Measurements from ENCODE around the gene SUCO.
"Not testable (repeated sequence)": the region's sequence is repeated elsewhere in the genome, so short reads cannot be mapped to it uniquely, and the experiment has no call there.

Gene SUCO

GRCh38 chr1:172589553-172589952 is 56.6 kb downstream of the SUCO start:
- peaks cover 24% of the 10 kb centered on the region for H3K36me3 ChIP-seq
- H3K9me3 ChIP-seq (ENCODE audit: severe bottlenecking): no peaks in the 10 kb centered on the region
- TF ChIP-seq CTCF (IDR thresholded peaks at IDR 0.05; ENCODE audit: low read depth, low read length): no peak
- DNase-seq: no peak
- H3K27ac ChIP-seq: no peak overlapping the region
- no peak overlapping the region for H3K4me3 ChIP-seq (ENCODE audit: low read depth, low read length)
- no peaks in the 10 kb centered on the region for H3K27me3 ChIP-seq (ENCODE audit: insufficient read depth, low read depth, severe bottlenecking)

GRCh38 chr1:172591429-172591828 is 58.5 kb downstream of the SUCO start:
- not testable (repeated sequence) for H3K27me3 ChIP-seq (ENCODE audit: insufficient read depth, low read depth, severe bottlenecking); H3K4me3 ChIP-seq (ENCODE audit: low read depth, low read length); DNase-seq; H3K27ac ChIP-seq; H3K9me3 ChIP-seq (ENCODE audit: severe bottlenecking)
- H3K36me3 ChIP-seq: peaks cover 30% of the 10 kb centered on the region

- H3K27me3 ChIP-seq (ENCODE audit: insufficient read depth, low read depth, severe bottlenecking); DNase-seq; H3K4me3 ChIP-seq (ENCODE audit: low read depth, low read length); H3K27ac ChIP-seq; H3K9me3 ChIP-seq (ENCODE audit: severe bottlenecking): not testable (repeated sequence)
- peaks cover 42% of the 10 kb centered on the region for H3K36me3 ChIP-seq
These were observed 62.1 kb downstream of the SUCO start for GRCh38 chr1:172595066-172595465.

- not testable (repeated sequence) for DNase-seq; H3K27me3 ChIP-seq (ENCODE audit: insufficient read depth, low read depth, severe bottlenecking); H3K27ac ChIP-seq; H3K4me3 ChIP-seq (ENCODE audit: low read depth, low read length); H3K9me3 ChIP-seq (ENCODE audit: severe bottlenecking)
- H3K36me3 ChIP-seq: peaks cover 37% of the 10 kb centered on the region
These were observed 63.8 kb downstream of the SUCO start for GRCh38 chr1:172596782-172597181.

- Histone ChIP-seq H3K27ac (no peak overlapping the region), H3K9me3 (ENCODE audit: severe bottlenecking) (peaks cover 3% of the 10 kb centered on the region), H3K4me3 (ENCODE audit: low read depth, low read length) (no peak overlapping the region), H3K27me3 (ENCODE audit: insufficient read depth, low read depth, severe bottlenecking) (no peaks in the 10 kb centered on the region), H3K36me3 (peaks cover 37% of the 10 kb centered on the region)
- DNase-seq: no peak
- no peak for TF ChIP-seq CTCF (IDR thresholded peaks at IDR 0.05; ENCODE audit: low read depth, low read length)
These were observed 67.0 kb downstream of the SUCO start for GRCh38 chr1:172599912-172600311.

GRCh38 chr1:172600615-172601014 is 67.7 kb downstream of the SUCO start:
- H3K36me3 ChIP-seq: peaks cover 37% of the 10 kb centered on the region
- no peak overlapping the region for H3K27ac ChIP-seq
- TF ChIP-seq CTCF (IDR thresholded peaks at IDR 0.05; ENCODE audit: low read depth, low read length): no peak
- H3K9me3 ChIP-seq (ENCODE audit: severe bottlenecking): peaks cover 3% of the 10 kb centered on the region
- no peaks in the 10 kb centered on the region for H3K27me3 ChIP-seq (ENCODE audit: insufficient read depth, low read depth, severe bottlenecking)
- no peak for DNase-seq
- H3K4me3 ChIP-seq (ENCODE audit: low read depth, low read length): no peak overlapping the region

GRCh38 chr1:172601046-172601630 is 68.2 kb downstream of the SUCO start:
- peak; percentile 55 for DNase-seq
- H3K36me3 ChIP-seq: peaks cover 32% of the 10 kb centered on the region
- peaks cover 3% of the 10 kb centered on the region for H3K9me3 ChIP-seq (ENCODE audit: severe bottlenecking)
- no peaks in the 10 kb centered on the region for H3K27me3 ChIP-seq (ENCODE audit: insufficient read depth, low read depth, severe bottlenecking)
- H3K4me3 ChIP-seq (ENCODE audit: low read depth, low read length): no peak overlapping the region
- H3K27ac ChIP-seq: no peak overlapping the region
- no peak for TF ChIP-seq CTCF (IDR thresholded peaks at IDR 0.05; ENCODE audit: low read depth, low read length)

All from WERI-Rb-1 (cell line).